Glutamatergic neuron (in vitro differentiated cells): Measurements from ENCODE around the gene SYT8. TPM values are rescaled to one million over a fixed set of nuclear protein-coding genes. Genes with fewer than 3 reads are reported as not detected.

Experiments used
- DNase-seq: peaks from one replicate; pipeline ENCODE4 v3.0.0; 2022
- H3K27ac Mint-ChIP-seq: one replicate; pipeline ENCODE4 v1.8.0; 2020; ENCODE audit warnings: mild to moderate bottlenecking, mixed read lengths, inconsistent platforms; ENCODE audit not compliant: unreplicated experiment
- H3K27me3 Mint-ChIP-seq: one replicate; pipeline ENCODE4 v1.8.0; 2020; ENCODE audit warnings: mild to moderate bottlenecking, moderate library complexity, mixed read lengths, inconsistent platforms; ENCODE audit not compliant: unreplicated experiment
- H3K36me3 Mint-ChIP-seq: one replicate; pipeline ENCODE4 v1.8.0; 2020; ENCODE audit warnings: mild to moderate bottlenecking, mixed read lengths, inconsistent platforms; ENCODE audit not compliant: unreplicated experiment
- H3K4me1 Mint-ChIP-seq: one replicate; pipeline ENCODE4 v1.8.0; 2020; ENCODE audit warnings: mild to moderate bottlenecking, low read depth, mixed read lengths, inconsistent platforms; ENCODE audit not compliant: unreplicated experiment
- H3K4me3 Mint-ChIP-seq: one replicate; pipeline ENCODE4 v1.8.0; 2020; ENCODE audit warnings: mild to moderate bottlenecking, mixed read lengths, inconsistent platforms; ENCODE audit not compliant: unreplicated experiment
- H3K9me3 Mint-ChIP-seq: one replicate; pipeline ENCODE4 v1.8.0; 2020; ENCODE audit warnings: mild to moderate bottlenecking, moderate library complexity, mixed read lengths, inconsistent platforms; ENCODE audit not compliant: unreplicated experiment
- CTCF ChIP-seq: fragments of 200-600 bp; sonication (generic); IDR thresholded peaks from one replicate; pipeline ENCODE4 v1.5.0; 2021; ENCODE audit not compliant: partially characterized antibody, unreplicated experiment
- total RNA-seq: library from RNA; stranded (reverse); fragmentation: NEBNext Ultra II Directional; extraction: Animal tissue kit (Norgen Biotek cat#: 25700); gene quantifications from one replicate; pipeline ENCODE4 v1.2.1, GENCODE V29; 2021; ENCODE audit not compliant: unreplicated experiment

The SYT8 gene
- total RNA-seq, 1 donor from 2014 or later, result not detected

- Mint-ChIP-seq H3K4me1 (no peaks in the 10 kb centered on the region), H3K36me3 (no peaks in the 10 kb centered on the region), H3K27me3 (peaks cover 10% of the 10 kb centered on the region), H3K4me3 (no peak overlapping the region), H3K9me3 (no peaks in the 10 kb centered on the region), H3K27ac (no peak overlapping the region)
- DNase-seq, result peak; percentile 53
- peak; percentile 97 for TF ChIP-seq CTCF
These were observed 2.4 kb upstream of the SYT8 start for GRCh38 chr11:1832211-1832919.

GRCh38 chr11:1832920-1833295 lies 1.9 kb upstream of the SYT8 start:
- no peak for TF ChIP-seq CTCF
- Mint-ChIP-seq H3K27me3 (peaks cover 7% of the 10 kb centered on the region), H3K4me1 (no peaks in the 10 kb centered on the region), H3K36me3 (no peaks in the 10 kb centered on the region), H3K9me3 (no peaks in the 10 kb centered on the region), H3K27ac (no peak overlapping the region), H3K4me3 (no peak overlapping the region)
- DNase-seq, result no peak

- no peak for TF ChIP-seq CTCF
- DNase-seq, result no peak
- peaks cover 5% of the 10 kb centered on the region for H3K27me3 Mint-ChIP-seq
- H3K9me3 Mint-ChIP-seq, result no peaks in the 10 kb centered on the region
- H3K27ac Mint-ChIP-seq, result no peak overlapping the region
- no peak overlapping the region for H3K4me3 Mint-ChIP-seq
- H3K36me3 Mint-ChIP-seq, result no peaks in the 10 kb centered on the region
- no peaks in the 10 kb centered on the region for H3K4me1 Mint-ChIP-seq
These were observed 654 bp upstream of the SYT8 start for GRCh38 chr11:1834062-1834610.

GRCh38 chr11:1835671-1836010 lies 851 bp downstream of the SYT8 start:
- no peak overlapping the region for H3K4me3 Mint-ChIP-seq
- no peaks in the 10 kb centered on the region for H3K36me3 Mint-ChIP-seq
- H3K9me3 Mint-ChIP-seq, result no peaks in the 10 kb centered on the region
- DNase-seq, result no peak
- no peaks in the 10 kb centered on the region for H3K4me1 Mint-ChIP-seq
- peaks cover 5% of the 10 kb centered on the region for H3K27me3 Mint-ChIP-seq
- TF ChIP-seq CTCF, result no peak
- H3K27ac Mint-ChIP-seq, result no peak overlapping the region

- Mint-ChIP-seq H3K4me3 (no peak overlapping the region), H3K27ac (no peak overlapping the region), H3K27me3 (peaks cover 5% of the 10 kb centered on the region), H3K4me1 (no peaks in the 10 kb centered on the region), H3K9me3 (no peaks in the 10 kb centered on the region), H3K36me3 (no peaks in the 10 kb centered on the region)
- DNase-seq, result no peak
- TF ChIP-seq CTCF, result no peak
These were observed 1.5 kb downstream of the SYT8 start for GRCh38 chr11:1836011-1836945.
